ENCODE measurements around the gene SCYGR8.

DNA sequence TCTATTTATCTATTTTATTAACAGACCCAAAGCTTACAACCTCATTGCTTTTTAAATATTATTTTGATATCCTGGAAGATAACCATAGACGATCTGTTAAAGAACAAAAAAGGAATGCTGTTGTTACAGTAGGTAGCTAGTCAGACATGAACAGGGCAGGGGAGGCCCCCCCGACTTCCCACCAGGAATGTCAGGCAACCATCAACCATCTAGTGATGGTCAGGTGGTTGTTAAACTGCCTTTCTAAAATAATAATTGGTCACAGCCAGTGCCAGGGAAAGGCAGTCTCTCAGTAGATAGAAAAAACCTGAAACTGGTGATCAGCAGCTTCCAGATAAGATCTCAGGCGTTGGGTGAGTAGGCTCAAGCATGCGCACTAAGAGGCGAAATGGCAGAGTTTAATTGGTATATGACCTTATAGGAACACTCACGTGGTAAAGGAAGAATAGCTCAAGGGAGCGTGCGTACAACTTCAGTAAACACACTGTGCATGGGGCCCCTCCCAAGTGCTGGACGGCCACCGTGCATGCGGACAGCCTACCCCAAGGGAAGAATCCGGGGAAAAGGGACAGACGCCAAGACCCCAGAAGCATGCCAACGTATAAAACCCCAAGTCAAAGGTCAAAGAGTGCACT lies 35.4 kb downstream of the SCYGR8 start:
- TF ChIP-seq, protein P1, sequence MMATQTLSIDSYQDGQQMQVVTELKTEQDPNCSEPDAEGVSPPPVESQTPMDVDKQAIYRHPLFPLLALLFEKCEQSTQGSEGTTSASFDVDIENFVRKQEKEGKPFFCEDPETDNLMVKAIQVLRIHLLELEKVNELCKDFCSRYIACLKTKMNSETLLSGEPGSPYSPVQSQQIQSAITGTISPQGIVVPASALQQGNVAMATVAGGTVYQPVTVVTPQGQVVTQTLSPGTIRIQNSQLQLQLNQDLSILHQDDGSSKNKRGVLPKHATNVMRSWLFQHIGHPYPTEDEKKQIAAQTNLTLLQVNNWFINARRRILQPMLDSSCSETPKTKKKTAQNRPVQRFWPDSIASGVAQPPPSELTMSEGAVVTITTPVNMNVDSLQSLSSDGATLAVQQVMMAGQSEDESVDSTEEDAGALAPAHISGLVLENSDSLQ (IDR thresholded peaks at IDR 0.05): no peak
- TF ChIP-seq TARDBP (IDR thresholded peaks at IDR 0.05) (no peak), FOXK2 (IDR thresholded peaks at IDR 0.05) (no peak), ELF4 (IDR thresholded peaks at IDR 0.05) (no peak), BHLHE40 (IDR thresholded peaks at IDR 0.05; ENCODE audit: borderline replicate concordance) (no peak), HDGF (IDR thresholded peaks at IDR 0.05; ENCODE audit: borderline replicate concordance) (no peak), FOXA1 (IDR thresholded peaks at IDR 0.05) (no peak), SUZ12 (IDR thresholded peaks at IDR 0.05) (no peak), FOXM1 (IDR thresholded peaks at IDR 0.05; ENCODE audit: borderline replicate concordance) (no peak), SP1 (IDR thresholded peaks at IDR 0.05) (no peak), ZNF384 (IDR thresholded peaks at IDR 0.05) (no peak), L3MBTL2 (conservative IDR thresholded peaks at IDR 0.05) (no peak), ARNT (IDR thresholded peaks at IDR 0.05) (no peak)
